Measurements from ENCODE around the gene IFNA7.
"Not testable (repeated sequence)": the region's sequence is repeated elsewhere in the genome, so short reads cannot be mapped to it uniquely, and the experiment has no call there.

GRCh38 chr9:21202105-21202504, at the start of gene IFNA7:
- TF ChIP-seq CTCF (conservative IDR thresholded peaks at IDR 0.05; ENCODE audit: low read depth in 2 of 2); REST (IDR thresholded peaks at IDR 0.05; ENCODE audit: unreplicated experiment); ETS1 (IDR thresholded peaks at IDR 0.05); POLR2AphosphoS5 (IDR thresholded peaks at IDR 0.05; ENCODE audit: low read depth); JUNB (IDR thresholded peaks at IDR 0.05; ENCODE audit: unreplicated experiment); EZH2 (IDR thresholded peaks at IDR 0.05; ENCODE audit: low read depth, unreplicated experiment); CREB1 (CRISPR knock-in tag; IDR thresholded peaks at IDR 0.05; ENCODE audit: low read depth); EZH2phosphoT487 (IDR thresholded peaks at IDR 0.05; ENCODE audit: unreplicated experiment); ZNF114 (CRISPR knock-in tag; IDR thresholded peaks at IDR 0.05); NANOG (IDR thresholded peaks at IDR 0.05; ENCODE audit: borderline replicate concordance); STAT1 (IDR thresholded peaks at IDR 0.05; ENCODE audit: unreplicated experiment); ZNF462 (CRISPR knock-in tag; IDR thresholded peaks at IDR 0.05); ZNF331 (CRISPR knock-in tag; IDR thresholded peaks at IDR 0.05; ENCODE audit: low read depth): not testable (repeated sequence)
